Measurements from ENCODE around the gene TAF1D.

DNA sequence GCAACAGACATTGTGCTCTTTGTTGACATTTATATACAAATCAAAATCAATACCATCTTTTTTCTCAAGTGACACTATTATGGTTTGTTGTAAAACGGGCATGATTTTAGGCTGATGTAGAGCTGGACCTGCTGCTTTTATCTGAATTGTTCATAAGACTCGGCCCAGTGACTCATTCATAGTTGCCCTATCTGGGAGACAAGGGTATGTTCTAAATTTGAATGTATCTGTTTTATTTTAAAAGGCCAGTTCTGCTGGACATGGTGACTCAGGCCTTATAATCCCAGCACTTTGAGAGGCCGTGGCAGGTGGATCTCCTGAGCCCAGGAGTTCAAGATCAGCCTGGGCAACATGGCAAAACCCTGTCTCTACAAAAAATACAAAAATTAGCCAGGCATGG, 40.5 kb downstream of the TAF1D start:
- no peak for TF ChIP-seq CTCF (IDR thresholded peaks at IDR 0.05; ENCODE audit: insufficient read depth, low read length)
- TF ChIP-seq, protein P1, sequence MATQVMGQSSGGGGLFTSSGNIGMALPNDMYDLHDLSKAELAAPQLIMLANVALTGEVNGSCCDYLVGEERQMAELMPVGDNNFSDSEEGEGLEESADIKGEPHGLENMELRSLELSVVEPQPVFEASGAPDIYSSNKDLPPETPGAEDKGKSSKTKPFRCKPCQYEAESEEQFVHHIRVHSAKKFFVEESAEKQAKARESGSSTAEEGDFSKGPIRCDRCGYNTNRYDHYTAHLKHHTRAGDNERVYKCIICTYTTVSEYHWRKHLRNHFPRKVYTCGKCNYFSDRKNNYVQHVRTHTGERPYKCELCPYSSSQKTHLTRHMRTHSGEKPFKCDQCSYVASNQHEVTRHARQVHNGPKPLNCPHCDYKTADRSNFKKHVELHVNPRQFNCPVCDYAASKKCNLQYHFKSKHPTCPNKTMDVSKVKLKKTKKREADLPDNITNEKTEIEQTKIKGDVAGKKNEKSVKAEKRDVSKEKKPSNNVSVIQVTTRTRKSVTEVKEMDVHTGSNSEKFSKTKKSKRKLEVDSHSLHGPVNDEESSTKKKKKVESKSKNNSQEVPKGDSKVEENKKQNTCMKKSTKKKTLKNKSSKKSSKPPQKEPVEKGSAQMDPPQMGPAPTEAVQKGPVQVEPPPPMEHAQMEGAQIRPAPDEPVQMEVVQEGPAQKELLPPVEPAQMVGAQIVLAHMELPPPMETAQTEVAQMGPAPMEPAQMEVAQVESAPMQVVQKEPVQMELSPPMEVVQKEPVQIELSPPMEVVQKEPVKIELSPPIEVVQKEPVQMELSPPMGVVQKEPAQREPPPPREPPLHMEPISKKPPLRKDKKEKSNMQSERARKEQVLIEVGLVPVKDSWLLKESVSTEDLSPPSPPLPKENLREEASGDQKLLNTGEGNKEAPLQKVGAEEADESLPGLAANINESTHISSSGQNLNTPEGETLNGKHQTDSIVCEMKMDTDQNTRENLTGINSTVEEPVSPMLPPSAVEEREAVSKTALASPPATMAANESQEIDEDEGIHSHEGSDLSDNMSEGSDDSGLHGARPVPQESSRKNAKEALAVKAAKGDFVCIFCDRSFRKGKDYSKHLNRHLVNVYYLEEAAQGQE (IDR thresholded peaks at IDR 0.05; ENCODE audit: insufficient replicate concordance, low read depth), result no peak
- TF ChIP-seq POLR2AphosphoS5 (IDR thresholded peaks at IDR 0.05; ENCODE audit: low read depth), result no peak
- no peak for TF ChIP-seq GABPA (IDR thresholded peaks at IDR 0.05; ENCODE audit: low read depth)
- no peak for TF ChIP-seq SPI1 (IDR thresholded peaks at IDR 0.05; ENCODE audit: borderline replicate concordance, low read depth)
